PC-9 (cell line): ENCODE data around the gene GPR176.

Source experiments
- EZH2 ChIP-seq: fragments of 200-600 bp; sonication (generic); IDR thresholded peaks from 2 replicates; pipeline ENCODE4 v1.8.0; 2017; ENCODE audit warnings: antibody characterized with exemption, low read depth
- TF ChIP-seq, protein P1 (sequence below): fragments of 200-600 bp; sonication (generic); conservative IDR thresholded peaks from 2 replicates; pipeline ENCODE4 v1.6.1; 2017; ENCODE audit warnings: mixed run types, antibody characterized with exemption, mild to moderate bottlenecking, moderate library complexity

DNA sequence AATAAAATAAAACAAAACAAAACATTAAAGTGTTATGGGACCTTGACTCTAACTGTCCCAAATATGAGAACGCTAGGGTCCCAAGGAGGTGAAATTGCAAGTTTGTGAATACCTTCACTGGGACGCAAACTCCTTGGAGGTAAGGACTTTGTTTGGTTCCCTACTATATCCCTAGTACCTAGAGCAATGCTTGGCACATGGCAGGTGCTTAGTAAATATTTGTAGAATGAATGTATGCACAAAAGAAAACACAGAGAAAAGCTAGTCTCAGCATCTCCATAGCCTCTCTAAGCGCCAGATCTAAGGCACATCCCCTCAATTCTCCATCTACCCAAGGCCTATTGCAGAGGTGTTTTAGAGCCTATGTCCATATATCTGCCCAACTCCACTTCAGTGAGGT, 30.5 kb downstream of the GPR176 start:
- TF ChIP-seq, protein P1, sequence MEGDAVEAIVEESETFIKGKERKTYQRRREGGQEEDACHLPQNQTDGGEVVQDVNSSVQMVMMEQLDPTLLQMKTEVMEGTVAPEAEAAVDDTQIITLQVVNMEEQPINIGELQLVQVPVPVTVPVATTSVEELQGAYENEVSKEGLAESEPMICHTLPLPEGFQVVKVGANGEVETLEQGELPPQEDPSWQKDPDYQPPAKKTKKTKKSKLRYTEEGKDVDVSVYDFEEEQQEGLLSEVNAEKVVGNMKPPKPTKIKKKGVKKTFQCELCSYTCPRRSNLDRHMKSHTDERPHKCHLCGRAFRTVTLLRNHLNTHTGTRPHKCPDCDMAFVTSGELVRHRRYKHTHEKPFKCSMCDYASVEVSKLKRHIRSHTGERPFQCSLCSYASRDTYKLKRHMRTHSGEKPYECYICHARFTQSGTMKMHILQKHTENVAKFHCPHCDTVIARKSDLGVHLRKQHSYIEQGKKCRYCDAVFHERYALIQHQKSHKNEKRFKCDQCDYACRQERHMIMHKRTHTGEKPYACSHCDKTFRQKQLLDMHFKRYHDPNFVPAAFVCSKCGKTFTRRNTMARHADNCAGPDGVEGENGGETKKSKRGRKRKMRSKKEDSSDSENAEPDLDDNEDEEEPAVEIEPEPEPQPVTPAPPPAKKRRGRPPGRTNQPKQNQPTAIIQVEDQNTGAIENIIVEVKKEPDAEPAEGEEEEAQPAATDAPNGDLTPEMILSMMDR, result no peak
- no peak for TF ChIP-seq EZH2
